HUES6 (cell line): ENCODE data around the gene PPARA.

Source experiments
- H3K27ac ChIP-seq: 2 replicates; pipeline ENCODE4 v1.7.0; 2013; ENCODE audit warnings: low read depth, mild to moderate bottlenecking, low read length, inconsistent platforms
- H3K27me3 ChIP-seq: 2 replicates; pipeline ENCODE4 v1.6.1; 2013; ENCODE audit warnings: low read length; ENCODE audit not compliant: control insufficient read depth, insufficient read depth
- H3K36me3 ChIP-seq: 2 replicates; pipeline ENCODE4 v1.6.1; 2013; ENCODE audit warnings: low read length; ENCODE audit not compliant: control insufficient read depth, insufficient read depth
- H3K4me1 ChIP-seq: 2 replicates; pipeline ENCODE4 v1.6.1; 2013; ENCODE audit warnings: low read length; ENCODE audit not compliant: control insufficient read depth, insufficient read depth
- H3K4me3 ChIP-seq: 2 replicates; pipeline ENCODE4 v1.5.1; 2013; ENCODE audit warnings: low read depth, low read length
- H3K9ac ChIP-seq: one replicate; pipeline ENCODE4 v1.6.1; 2013; ENCODE audit warnings: mild to moderate bottlenecking, low read length
- H3K9me3 ChIP-seq: 2 replicates; pipeline ENCODE4 v1.6.1; 2013; ENCODE audit warnings: low read depth, low read length; ENCODE audit not compliant: control insufficient read depth, insufficient read depth

Gene PPARA

DNA sequence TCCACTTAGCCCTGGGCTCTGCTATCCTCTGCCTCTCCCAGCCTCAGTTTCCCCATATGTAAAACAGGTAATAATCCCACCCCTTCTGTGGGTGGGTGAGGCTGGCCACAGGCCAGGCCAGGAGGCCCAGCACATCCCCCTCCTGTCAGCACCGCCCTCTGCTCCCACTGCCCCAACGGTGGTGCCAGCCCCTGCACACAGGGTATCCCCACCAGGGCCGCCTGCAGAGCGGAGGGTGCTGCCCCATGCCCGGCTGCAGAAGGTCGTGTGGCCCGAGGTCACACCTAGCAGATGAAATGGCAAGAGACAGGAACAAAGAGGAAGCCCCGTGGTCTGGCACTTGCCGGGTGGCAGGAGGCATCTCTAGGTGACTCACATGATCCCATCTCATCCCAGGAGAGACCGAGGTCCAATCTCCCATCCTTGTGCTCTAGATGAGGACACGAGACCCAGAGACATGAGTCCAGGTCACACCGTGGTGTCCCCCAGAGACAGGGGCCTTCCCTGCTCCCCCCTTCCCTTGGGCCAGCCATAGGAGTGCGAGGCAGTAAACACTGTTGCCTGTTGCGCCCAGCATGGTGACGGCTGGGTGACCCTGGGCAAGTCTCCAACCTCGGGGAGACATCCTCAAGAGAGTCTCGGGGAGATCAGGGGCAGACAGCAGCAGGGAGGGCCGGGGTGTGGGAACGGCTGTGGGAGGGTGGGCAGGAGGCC lies 27.2 kb upstream of the PPARA start:
- Histone ChIP-seq H3K27me3 (no peaks in the 10 kb centered on the region), H3K4me1 (no peaks in the 10 kb centered on the region; the same call in 1 of the 2 replicates), H3K9ac (no peak overlapping the region), H3K27ac (no peak overlapping the region), H3K9me3 (no peaks in the 10 kb centered on the region), H3K36me3 (no peaks in the 10 kb centered on the region), H3K4me3 (no peak overlapping the region)

DNA sequence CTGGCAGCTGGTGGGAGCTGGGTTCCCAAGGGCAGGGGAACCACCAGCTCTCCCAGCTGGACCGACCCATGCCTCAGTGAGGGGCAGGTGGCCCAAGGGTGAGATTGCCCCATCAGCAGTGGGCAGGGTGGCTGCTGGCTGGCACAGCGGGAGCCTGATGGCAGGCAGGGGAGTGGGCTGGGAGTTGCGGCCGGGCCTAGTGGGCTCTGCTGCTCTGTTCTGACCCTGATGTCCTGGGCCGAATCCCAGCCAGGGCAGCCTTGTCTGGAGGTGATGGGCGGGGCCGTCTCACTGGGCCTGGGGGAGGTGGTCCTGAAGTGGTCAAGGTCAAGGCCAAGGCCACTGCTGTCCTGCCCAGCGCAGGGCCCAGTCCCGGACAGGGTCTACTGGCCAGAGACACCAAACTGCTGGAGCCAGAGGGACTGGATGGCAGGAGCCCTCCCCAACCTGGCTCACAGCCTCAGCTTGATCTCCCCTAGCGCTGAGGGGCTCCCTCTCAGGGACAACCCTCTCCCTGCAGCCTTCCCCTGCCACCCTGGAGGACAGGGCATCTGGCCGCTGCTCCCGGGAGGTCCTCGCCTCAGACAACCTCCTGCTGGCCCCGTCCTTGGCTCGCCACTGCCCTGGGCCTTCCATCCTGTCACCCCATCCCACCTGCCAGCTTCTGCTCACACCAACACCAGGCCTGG lies 26.5 kb upstream of the PPARA start:
- no peaks in the 10 kb centered on the region for H3K9me3 ChIP-seq
- H3K36me3 ChIP-seq = no peaks in the 10 kb centered on the region
- no peak overlapping the region for H3K4me3 ChIP-seq
- no peak overlapping the region for H3K27ac ChIP-seq
- H3K9ac ChIP-seq = no peak overlapping the region
- H3K4me1 ChIP-seq = no peaks in the 10 kb centered on the region; the same call in 1 of the 2 replicates
- H3K27me3 ChIP-seq = no peaks in the 10 kb centered on the region

DNA sequence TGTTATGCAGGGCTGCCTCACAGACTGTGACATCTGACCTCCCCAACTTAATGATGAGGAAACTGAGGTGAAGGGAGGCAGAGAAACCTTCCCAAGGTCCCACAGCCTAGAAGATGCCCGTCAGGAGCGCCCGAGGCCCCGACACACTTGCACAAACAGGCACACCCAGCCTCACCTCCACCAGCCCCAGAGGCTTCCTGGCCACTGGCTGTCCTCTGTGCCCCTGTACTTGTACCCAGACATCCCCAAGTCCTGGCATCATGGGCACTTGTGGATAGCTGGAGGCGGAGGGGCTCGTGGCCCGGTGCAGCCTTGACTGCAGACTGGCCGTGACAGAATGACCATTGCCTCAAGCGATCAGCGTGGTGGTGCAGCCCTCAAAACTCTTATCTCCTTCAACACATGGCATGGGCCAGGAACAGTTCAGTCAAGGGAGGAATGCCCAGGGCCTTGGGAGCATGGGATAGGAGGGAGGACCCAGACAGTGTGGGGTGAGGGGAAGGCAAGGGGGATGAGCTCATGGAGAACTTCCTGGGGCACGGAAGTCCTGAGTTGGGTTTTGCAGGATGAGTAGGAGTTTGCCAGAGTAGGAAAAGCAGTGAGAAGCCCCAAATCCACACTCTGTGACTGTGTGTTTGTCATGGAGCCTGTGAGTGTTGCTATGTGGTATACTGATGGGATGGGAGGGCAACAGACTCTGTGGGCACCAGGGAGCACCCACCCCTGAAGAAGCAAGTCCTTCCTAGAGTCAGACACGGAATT lies 25.8 kb upstream of the PPARA start:
- Histone ChIP-seq H3K27ac (no peak overlapping the region), H3K27me3 (no peaks in the 10 kb centered on the region), H3K4me1 (no peaks in the 10 kb centered on the region; the same call in 1 of the 2 replicates)

DNA sequence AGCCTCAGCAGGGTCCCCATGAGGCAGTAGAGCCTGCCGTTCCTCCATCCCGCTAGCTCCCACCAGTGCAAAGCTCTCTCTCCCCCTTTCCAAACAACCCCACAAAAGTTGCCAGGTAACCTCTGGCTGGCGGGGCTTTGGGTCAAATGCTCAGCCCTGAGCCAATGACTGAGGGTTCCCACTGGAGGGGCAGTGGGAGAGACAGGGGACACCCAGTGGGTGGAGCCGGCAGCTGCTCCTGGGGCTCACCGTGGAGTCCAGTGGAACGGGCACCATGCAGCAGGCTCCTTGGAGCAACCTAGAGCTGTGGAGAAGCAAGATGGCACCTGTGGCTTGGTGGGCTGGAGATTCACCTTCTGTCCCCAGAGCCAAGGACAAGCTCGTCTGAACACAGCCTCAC lies 25.0 kb upstream of the PPARA start:
- no peak overlapping the region for H3K4me3 ChIP-seq
- no peaks in the 10 kb centered on the region for H3K4me1 ChIP-seq
- no peaks in the 10 kb centered on the region for H3K27me3 ChIP-seq
- no peaks in the 10 kb centered on the region for H3K36me3 ChIP-seq
- no peaks in the 10 kb centered on the region for H3K9me3 ChIP-seq
- no peak overlapping the region for H3K9ac ChIP-seq
- H3K27ac ChIP-seq = no peak overlapping the region

More for the DNA sequence above, 25.8 kb upstream of the PPARA start:
- Histone ChIP-seq H3K36me3 (no peaks in the 10 kb centered on the region), H3K9me3 (no peaks in the 10 kb centered on the region), H3K9ac (no peak overlapping the region), H3K4me3 (no peak overlapping the region)

DNA sequence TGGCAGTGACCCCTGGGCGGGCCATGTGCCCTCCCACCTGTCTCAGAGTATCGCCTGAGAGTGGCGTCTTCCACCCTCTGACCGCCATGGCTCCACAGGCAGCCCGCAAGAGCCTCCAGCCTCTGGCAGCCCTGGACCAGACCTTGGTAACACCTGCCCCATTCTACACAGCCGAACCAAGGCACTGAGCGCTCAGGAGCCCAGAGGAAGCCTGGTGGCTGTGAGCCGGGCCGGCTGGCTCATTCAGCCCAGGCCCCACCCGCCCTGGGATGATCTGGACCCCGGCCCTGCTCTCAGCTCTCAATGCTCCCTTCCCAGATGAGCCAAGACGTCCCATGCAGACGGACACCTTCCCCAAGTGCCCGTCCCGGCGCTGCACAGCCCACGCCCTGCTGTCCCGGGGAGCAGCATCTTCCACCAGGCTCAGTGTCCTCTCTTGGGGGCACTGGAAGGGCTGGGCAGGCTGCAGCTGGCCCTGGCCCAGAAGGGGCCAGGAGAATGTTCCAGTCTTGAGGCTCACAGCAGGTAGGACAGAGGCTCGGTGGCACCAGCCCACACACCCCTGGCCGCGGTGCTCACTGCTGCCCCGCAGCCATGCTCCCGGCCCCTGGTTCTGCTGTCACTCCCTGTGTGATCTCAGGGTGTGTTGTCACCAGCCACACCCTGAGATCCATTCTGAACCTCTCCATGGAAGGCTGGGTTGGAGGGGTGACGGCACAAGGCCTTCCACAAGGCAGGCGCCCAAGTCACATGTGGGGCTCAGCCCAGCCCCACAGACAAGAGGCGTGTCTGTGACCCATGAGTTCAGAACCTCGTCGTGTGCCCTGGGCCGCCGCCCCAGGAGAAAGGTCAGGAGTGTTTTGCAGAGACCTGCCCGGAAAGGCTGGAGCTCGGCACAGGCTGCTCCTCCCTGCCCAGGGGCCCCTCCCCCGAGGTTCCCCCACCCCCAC lies 24.2 kb upstream of the PPARA start:
- Histone ChIP-seq H3K27me3 (no peaks in the 10 kb centered on the region), H3K27ac (no peak overlapping the region), H3K4me3 (no peak overlapping the region), H3K4me1 (no peaks in the 10 kb centered on the region), H3K9me3 (no peaks in the 10 kb centered on the region), H3K9ac (no peak overlapping the region), H3K36me3 (no peaks in the 10 kb centered on the region)

DNA sequence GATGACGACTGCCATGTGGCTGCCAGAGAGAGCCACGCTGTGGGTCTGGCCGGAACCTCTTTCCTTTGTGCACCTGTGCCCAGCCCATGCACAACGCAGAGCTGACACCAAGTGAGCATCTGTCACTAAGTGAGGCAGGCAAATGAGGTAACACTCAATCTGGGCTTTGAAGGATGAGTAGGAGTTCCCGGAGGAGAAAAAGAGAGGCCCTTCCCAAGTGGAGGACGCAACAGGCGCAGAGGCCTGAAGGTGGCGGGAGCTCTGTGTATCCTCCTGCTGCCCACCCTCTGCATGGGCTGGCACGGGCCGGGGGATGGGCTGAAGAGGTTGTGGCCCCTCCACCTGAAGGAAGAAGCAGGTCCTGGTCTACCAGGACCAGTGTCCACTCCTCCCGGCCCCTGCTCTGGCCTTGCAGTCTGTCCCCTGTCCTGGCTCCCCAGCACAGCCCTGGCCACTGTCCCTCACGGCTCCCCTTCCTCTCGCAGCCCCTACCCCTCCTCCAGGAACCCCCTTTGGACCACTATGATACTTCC lies 23.4 kb upstream of the PPARA start:
- Histone ChIP-seq H3K36me3 (no peaks in the 10 kb centered on the region), H3K27me3 (no peaks in the 10 kb centered on the region), H3K9ac (no peak overlapping the region), H3K27ac (no peak overlapping the region), H3K4me3 (no peak overlapping the region), H3K9me3 (no peaks in the 10 kb centered on the region), H3K4me1 (no peaks in the 10 kb centered on the region)

DNA sequence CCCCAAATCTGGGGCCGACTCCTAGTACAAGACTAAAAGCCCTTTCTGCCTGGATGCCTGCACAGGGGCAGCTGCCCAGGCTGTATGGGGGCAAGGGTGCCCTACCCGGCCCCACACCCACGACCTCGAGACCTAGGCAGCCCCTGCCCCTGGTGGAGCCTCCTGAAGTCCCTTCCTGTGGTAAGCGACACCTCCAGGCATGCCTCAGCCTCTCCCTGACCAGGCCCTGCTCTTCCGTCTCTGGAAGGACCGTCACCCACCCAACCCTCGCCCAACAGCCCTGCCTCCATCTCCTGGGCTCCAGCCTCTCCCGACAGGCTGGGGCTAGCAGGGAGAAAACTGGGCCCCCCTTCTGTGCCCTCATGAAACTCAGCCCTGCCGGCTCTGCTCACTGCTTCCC lies 22.8 kb upstream of the PPARA start:
- Histone ChIP-seq H3K4me3 (no peak overlapping the region), H3K36me3 (no peaks in the 10 kb centered on the region), H3K4me1 (no peaks in the 10 kb centered on the region), H3K9me3 (no peaks in the 10 kb centered on the region), H3K27me3 (no peaks in the 10 kb centered on the region), H3K9ac (no peak overlapping the region), H3K27ac (no peak overlapping the region)

DNA sequence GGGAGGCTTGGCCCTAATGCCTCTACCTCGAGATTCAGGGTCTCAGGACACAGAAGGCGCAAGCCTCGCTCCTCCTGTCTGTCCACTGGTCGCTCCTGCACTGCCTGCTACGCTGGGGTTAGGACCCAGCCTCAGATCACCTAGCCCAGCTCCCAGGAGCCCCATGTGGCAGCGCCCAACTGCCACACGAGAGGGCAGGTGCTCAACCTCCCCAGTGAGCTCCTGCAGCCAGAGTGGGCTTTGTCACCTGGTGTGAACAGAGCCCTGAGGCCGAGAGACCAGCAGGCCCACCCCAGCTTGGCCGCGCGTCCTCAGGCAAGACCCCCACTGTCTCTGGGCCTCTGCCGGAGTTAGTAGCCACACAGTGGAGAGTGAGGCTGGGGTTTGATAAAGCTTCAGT lies 21.7 kb upstream of the PPARA start:
- Histone ChIP-seq H3K27me3 (no peaks in the 10 kb centered on the region), H3K4me3 (no peak overlapping the region), H3K9ac (no peak overlapping the region)

DNA sequence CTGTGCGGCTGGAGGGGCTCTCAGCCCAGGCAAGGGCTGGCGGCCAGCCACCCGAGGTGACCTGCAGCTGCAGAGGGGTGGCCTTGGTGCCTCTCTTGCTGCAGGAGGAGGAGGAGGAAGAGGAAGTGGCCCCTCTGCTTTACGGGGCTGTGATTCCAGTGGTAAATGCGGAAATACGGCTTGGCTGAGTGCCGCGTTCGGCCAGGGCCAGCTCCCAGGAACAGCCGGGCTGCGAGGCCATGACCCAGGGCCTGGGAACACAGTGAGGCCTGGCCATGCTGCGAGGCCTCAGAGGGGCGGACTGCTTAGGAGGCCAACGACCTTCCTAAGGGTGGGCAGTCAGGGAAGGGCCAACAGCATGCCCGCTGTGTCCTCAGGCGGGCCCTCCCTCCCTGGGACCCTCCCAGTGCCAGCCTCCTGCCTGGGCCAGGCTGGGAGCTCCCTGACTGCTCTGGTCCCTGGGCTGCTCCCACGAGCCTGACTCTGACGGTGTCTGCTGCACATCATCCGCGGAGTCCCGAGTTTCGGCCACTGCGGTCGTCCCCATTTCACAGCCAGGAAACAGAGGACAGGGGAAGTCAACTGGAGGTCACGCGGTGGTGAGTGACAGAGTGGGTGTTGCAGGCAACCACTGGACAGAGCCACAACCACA lies 20.8 kb upstream of the PPARA start:
- Histone ChIP-seq H3K27me3 (no peaks in the 10 kb centered on the region), H3K4me3 (no peak overlapping the region), H3K36me3 (no peaks in the 10 kb centered on the region), H3K9me3 (no peaks in the 10 kb centered on the region), H3K9ac (no peak overlapping the region), H3K4me1 (no peaks in the 10 kb centered on the region), H3K27ac (no peak overlapping the region)

More for the DNA sequence above, 21.7 kb upstream of the PPARA start:
- H3K9me3 ChIP-seq = no peaks in the 10 kb centered on the region
- H3K36me3 ChIP-seq = no peaks in the 10 kb centered on the region
- no peak overlapping the region for H3K27ac ChIP-seq
- no peaks in the 10 kb centered on the region for H3K4me1 ChIP-seq

DNA sequence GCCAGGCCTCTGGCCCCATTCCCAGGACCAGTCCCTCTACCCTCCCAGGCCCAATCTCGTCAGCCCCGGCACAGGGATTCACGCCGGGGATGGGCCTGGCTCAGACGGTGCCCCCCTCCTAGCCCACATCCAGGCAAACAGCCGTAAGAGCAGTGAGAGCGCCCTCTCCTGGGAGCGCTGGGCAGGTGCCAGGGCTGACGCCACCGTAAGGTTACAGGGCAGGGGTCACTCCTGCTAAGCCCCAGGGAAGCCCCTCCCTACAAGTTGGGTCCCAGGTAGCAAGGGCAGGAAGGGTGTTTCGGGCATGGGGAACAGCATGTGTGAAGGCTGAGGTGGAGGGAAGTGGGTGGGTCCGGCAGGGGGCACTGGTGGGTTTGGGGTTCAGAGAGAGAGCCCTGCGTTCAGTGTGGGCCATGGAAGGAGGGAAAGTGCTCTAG lies 19.2 kb upstream of the PPARA start:
- Histone ChIP-seq H3K9me3 (no peaks in the 10 kb centered on the region), H3K4me1 (no peaks in the 10 kb centered on the region), H3K36me3 (no peaks in the 10 kb centered on the region), H3K27ac (no peak overlapping the region), H3K27me3 (no peaks in the 10 kb centered on the region), H3K4me3 (no peak overlapping the region), H3K9ac (no peak overlapping the region)
